HepG2 (cell line): ENCODE data around the gene ZSCAN2. TPM values are rescaled to one million over a fixed set of nuclear protein-coding genes. Genes with fewer than 3 reads are reported as not detected.

ENCODE experiments used
- MED13 ChIP-seq: sonication (generic); formaldehyde crosslinking; IDR thresholded peaks from 2 replicates; pipeline ENCODE4 v1.5.0; 2020; ENCODE audit warnings: missing genetic modification reagents
- PPARG ChIP-seq: conservative IDR thresholded peaks from 2 replicates; pipeline ENCODE4 v1.6.1; 2016; ENCODE audit warnings: missing biosample characterization, missing genetic modification reagents
- SAP130 ChIP-seq: IDR thresholded peaks from 2 replicates; pipeline ENCODE4 v1.6.1; 2016; ENCODE audit warnings: low read depth
- SOX5 ChIP-seq: IDR thresholded peaks from 2 replicates; pipeline ENCODE4 v1.6.1; 2016; ENCODE audit warnings: borderline replicate concordance
- YEATS4 ChIP-seq: sonication (generic); formaldehyde crosslinking; IDR thresholded peaks from 2 replicates; pipeline ENCODE4 v1.4.0; 2020; ENCODE audit warnings: missing genetic modification reagents, borderline replicate concordance
- ZNF282 ChIP-seq: fragments of 450-650 bp; IDR thresholded peaks from 2 replicates; pipeline ENCODE4 v1.6.1; 2018; ENCODE audit not compliant: partially characterized antibody
- ZNF501 ChIP-seq: sonication (generic); formaldehyde crosslinking; IDR thresholded peaks from 2 replicates; pipeline ENCODE4 v1.5.1; 2020; ENCODE audit warnings: mild to moderate bottlenecking, moderate library complexity, missing genetic modification reagents
- polyA plus RNA-seq, 8 experiments: library from polyadenylated mRNA; depleted of rRNA in 3 of 8; stranded (reverse) in 7 of 8; unstranded in 1 of 8; fragments of >200 nt; fragmentation: Illumina TruSeq in 4 of 8; extraction: Trizol in 4 of 8; gene quantifications; 2 replicates each; pipeline versions ENCODE4 v1.2.1 to v1.2.3, GENCODE V29; 2011 to 2016; ENCODE audit warnings: low read depth in 4 of 8, missing spikeins in 1 of 8, mixed read lengths in 1 of 8; ENCODE audit not compliant: insufficient read depth in 1 of 8
- total RNA-seq, 5 experiments: library from RNA; depleted of rRNA; stranded (reverse); fragments of >200 nt; fragmentation: Illumina TruSeq; extraction: Trizol; gene quantifications; 2 replicates each; pipeline ENCODE4 v1.2.3, GENCODE V29; 2016; ENCODE audit warnings: low read depth in 1 of 5
- TF ChIP-seq, protein P1 (sequence below): IDR thresholded peaks from 2 replicates; pipeline ENCODE4 v1.6.1; 2016; ENCODE audit warnings: low read depth, borderline replicate concordance
- TF ChIP-seq, protein P2 (sequence below): sonication (generic); formaldehyde crosslinking; IDR thresholded peaks from 2 replicates; pipeline ENCODE4 v1.4.0; 2020; ENCODE audit warnings: missing genetic modification reagents
- TF ChIP-seq, protein P3 (sequence below): sonication (generic); formaldehyde crosslinking; IDR thresholded peaks from 2 replicates; pipeline ENCODE4 v1.5.1; 2020; ENCODE audit warnings: mild to moderate bottlenecking, missing genetic modification reagents, borderline replicate concordance

The ZSCAN2 gene
- total and polyA plus RNA-seq, 2 of the 13 experiments (the other 11 are each of a cell fraction or from before 2014, with no cell fraction given): 11.4 to 21.5 TPM

GRCh38 chr15:84570164-84570735 is 30.6 kb upstream of the ZSCAN2 start (continued):
- TF ChIP-seq, protein P1, sequence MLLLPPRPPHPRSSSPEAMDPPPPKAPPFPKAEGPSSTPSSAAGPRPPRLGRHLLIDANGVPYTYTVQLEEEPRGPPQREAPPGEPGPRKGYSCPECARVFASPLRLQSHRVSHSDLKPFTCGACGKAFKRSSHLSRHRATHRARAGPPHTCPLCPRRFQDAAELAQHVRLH (CRISPR knock-in tag): no peak
- 0 out of 2 replicates have a peak, but pooled peaks have one; percentile 2 for TF ChIP-seq SOX5
- TF ChIP-seq ZNF282: no peak
- TF ChIP-seq SAP130 (CRISPR knock-in tag): peak; percentile 19; the same call in 1 of the 2 replicates
- TF ChIP-seq, protein P2, sequence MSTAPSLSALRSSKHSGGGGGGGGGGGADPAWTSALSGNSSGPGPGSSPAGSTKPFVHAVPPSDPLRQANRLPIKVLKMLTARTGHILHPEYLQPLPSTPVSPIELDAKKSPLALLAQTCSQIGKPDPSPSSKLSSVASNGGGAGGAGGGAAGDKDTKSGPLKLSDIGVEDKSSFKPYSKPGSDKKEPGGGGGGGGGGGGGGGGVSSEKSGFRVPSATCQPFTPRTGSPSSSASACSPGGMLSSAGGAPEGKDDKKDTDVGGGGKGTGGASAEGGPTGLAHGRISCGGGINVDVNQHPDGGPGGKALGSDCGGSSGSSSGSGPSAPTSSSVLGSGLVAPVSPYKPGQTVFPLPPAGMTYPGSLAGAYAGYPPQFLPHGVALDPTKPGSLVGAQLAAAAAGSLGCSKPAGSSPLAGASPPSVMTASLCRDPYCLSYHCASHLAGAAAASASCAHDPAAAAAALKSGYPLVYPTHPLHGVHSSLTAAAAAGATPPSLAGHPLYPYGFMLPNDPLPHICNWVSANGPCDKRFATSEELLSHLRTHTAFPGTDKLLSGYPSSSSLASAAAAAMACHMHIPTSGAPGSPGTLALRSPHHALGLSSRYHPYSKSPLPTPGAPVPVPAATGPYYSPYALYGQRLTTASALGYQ: peak; percentile 40
- peak; percentile 82; the same call in 1 of the 2 replicates for TF ChIP-seq YEATS4 (CRISPR knock-in tag)
- TF ChIP-seq, protein P3, sequence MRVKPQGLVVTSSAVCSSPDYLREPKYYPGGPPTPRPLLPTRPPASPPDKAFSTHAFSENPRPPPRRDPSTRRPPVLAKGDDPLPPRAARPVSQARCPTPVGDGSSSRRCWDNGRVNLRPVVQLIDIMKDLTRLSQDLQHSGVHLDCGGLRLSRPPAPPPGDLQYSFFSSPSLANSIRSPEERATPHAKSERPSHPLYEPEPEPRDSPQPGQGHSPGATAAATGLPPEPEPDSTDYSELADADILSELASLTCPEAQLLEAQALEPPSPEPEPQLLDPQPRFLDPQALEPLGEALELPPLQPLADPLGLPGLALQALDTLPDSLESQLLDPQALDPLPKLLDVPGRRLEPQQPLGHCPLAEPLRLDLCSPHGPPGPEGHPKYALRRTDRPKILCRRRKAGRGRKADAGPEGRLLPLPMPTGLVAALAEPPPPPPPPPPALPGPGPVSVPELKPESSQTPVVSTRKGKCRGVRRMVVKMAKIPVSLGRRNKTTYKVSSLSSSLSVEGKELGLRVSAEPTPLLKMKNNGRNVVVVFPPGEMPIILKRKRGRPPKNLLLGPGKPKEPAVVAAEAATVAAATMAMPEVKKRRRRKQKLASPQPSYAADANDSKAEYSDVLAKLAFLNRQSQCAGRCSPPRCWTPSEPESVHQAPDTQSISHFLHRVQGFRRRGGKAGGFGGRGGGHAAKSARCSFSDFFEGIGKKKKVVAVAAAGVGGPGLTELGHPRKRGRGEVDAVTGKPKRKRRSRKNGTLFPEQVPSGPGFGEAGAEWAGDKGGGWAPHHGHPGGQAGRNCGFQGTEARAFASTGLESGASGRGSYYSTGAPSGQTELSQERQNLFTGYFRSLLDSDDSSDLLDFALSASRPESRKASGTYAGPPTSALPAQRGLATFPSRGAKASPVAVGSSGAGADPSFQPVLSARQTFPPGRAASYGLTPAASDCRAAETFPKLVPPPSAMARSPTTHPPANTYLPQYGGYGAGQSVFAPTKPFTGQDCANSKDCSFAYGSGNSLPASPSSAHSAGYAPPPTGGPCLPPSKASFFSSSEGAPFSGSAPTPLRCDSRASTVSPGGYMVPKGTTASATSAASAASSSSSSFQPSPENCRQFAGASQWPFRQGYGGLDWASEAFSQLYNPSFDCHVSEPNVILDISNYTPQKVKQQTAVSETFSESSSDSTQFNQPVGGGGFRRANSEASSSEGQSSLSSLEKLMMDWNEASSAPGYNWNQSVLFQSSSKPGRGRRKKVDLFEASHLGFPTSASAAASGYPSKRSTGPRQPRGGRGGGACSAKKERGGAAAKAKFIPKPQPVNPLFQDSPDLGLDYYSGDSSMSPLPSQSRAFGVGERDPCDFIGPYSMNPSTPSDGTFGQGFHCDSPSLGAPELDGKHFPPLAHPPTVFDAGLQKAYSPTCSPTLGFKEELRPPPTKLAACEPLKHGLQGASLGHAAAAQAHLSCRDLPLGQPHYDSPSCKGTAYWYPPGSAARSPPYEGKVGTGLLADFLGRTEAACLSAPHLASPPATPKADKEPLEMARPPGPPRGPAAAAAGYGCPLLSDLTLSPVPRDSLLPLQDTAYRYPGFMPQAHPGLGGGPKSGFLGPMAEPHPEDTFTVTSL (CRISPR knock-in tag): no peak; the same call in 1 of the 2 replicates
- TF ChIP-seq MED13 (CRISPR knock-in tag): 0 out of 2 replicates have a peak, but pooled peaks have one; percentile 16
- peak; percentile 17; the same call in 1 of the 2 replicates for TF ChIP-seq ZNF501 (CRISPR knock-in tag)
- TF ChIP-seq PPARG: 0 out of 2 replicates have a peak, but pooled peaks have one; percentile 21
